EH (cell line): Measurements from ENCODE around the gene POTEJ.
"Not testable (repeated sequence)": the region's sequence is repeated elsewhere in the genome, so short reads cannot be mapped to it uniquely, and the experiment has no call there.

ENCODE experiments used
- DNase-seq: peaks from one replicate; pipeline ENCODE4 v3.0.0-alpha.2; 2015; ENCODE audit warnings: low read depth

Gene POTEJ

DNA sequence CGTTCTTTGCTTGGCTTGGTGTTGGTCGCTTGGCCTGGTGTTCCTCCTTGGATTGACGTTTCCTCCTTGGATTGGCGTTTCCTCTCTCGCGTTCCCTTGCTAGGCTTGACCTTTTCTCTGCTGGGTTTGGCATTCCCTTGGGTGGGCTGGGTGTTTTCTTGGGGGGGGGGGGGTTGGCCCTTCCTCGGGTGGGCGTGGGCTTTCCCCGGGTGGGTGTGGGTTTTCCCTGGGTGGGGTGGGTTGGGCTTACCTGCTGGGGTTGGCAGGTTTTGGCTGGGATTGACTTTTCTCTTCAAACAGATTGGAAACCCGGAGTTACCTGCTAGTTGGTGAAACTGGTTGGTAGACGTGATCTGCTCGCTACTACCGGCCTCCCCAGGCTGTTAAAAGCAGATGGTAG is at the start of gene POTEJ:
POTEJ (plus strand) TSS at position 301 of the 400 bp plus-strand sequence; CDS start at position 394, 93 bp downstream.
- DNase-seq: not testable (repeated sequence)

DNA sequence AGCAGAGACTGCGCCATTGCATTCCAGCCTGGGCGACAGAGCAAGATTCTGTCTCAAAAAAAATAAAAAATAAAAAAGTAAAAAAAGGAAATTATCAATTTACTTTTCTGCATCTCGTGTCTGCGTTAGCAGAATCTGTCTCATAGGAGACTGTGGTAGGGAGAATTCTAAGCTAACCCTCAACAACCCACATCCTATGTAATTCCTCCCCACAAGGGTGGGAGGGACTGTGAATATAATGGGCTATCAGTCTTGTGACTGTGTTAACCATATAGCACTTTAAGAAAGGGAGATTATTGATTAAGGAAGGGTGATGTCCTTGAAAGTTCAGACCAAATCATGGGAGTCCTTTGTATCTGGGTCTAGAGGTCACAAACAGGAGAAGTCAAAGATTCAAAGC is 45.1 kb upstream of the POTEJ start:
- DNase-seq: not testable (repeated sequence)

GRCh38 chr2:130571929-130572328 is 39.3 kb upstream of the POTEJ start:
- DNase-seq: not testable (repeated sequence)

DNA sequence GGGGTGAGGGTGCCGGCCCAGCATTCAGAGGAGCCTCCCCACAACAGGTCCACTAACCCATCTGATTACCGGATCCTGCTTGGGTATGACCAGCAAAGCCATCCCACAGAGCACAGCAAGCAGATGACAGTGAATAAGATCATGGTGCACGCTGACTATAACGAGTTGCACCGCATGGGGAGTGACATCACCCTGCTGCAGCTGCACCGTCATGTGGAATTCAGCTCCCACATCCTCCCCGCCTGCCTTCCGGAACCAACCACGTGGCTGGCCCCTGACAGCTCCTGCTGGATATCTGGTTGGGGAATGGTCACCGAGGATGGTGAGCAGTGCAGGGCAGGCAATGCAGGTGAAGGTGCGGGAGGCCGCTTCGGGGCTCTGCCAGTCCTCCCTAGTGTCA is 37.0 kb upstream of the POTEJ start:
- not testable (repeated sequence) for DNase-seq

GRCh38 chr2:130576209-130576784 is 34.9 kb upstream of the POTEJ start:
- not testable (repeated sequence) for DNase-seq

GRCh38 chr2:130577559-130577958 is 33.7 kb upstream of the POTEJ start:
- DNase-seq: not testable (repeated sequence)

- not testable (repeated sequence) for DNase-seq
These were observed 32.1 kb upstream of the POTEJ start for GRCh38 chr2:130579121-130579520.

- not testable (repeated sequence) for DNase-seq
These were observed 29.7 kb upstream of the POTEJ start for GRCh38 chr2:130581491-130581890.

DNA sequence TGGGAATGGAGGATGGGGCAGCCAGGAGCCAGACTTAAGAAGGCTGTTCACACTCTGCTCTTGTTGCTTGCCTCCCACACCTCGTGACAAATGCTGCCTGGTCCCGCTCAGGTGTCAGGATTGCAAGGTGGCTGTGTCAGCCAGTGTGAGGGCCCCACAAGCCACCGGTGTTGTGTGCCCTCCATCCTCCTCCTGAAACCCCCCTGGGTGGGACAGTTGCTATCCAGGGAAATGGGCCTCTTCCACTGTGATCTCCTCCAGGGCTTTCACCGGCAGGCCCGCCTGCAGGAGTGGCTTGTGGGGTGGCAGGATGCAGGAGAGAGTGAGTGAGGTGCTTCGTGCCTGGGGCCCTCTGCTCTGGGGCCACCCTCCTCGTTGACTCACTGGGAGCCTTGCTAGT is 28.3 kb upstream of the POTEJ start:
- DNase-seq: not testable (repeated sequence)

DNA sequence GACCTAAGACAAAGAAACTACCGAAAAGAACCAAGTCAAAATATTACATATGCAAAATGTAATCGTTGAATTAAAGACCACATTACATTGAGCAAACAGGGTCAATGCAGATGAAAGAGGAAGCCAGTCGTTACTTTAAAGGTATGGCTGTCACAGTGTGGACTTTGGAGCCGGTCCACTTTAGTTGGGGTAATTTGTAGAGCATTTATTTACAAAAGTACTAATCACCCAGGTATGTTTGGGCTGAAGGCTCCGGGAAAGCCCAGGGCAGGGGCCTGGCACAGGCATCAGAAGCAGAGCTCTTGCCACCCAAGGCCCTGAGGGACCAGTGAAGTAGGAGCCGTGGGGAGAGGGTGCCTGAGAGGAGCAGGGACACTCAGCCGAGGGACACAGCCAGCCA is 27.7 kb upstream of the POTEJ start:
- not testable (repeated sequence) for DNase-seq

GRCh38 chr2:130584726-130585125 is 26.5 kb upstream of the POTEJ start:
- DNase-seq: not testable (repeated sequence)

DNA sequence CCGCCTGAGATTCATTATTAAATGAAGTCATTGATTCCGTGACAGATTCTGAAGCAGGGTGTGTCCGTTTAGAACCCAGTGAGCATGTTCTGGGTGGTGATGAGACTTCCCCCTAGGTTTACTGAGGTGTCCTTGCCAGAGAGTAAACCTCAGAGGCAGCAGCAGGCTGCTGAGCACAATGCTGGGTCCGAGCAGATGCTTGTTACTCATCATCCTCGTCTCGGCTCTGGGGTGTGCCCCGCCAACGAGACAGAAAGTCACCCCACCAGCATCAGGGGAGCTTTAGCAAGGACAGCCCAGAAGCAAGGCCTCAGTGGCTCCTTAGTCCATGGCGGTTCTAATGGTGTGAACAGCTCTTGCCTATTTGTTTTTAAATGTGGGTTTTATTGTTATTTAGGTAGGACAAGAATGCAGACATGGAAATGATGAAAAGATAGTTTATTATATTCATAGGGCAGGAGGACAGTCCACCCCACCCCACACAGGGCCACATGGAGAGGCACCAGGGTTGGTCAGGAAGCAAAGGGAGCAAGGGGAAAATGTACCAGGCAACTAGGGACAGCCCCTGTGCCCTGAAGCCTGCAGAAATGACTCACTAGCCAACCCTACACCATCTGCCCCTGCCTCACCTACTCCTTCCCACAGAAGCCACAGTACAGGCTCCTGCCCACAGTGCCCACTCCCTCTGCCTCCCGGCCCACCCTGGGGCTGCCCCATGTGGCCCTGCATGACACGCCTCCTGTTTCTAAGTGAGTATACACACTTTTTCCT is 22.4 kb upstream of the POTEJ start:
- DNase-seq: not testable (repeated sequence)

DNA sequence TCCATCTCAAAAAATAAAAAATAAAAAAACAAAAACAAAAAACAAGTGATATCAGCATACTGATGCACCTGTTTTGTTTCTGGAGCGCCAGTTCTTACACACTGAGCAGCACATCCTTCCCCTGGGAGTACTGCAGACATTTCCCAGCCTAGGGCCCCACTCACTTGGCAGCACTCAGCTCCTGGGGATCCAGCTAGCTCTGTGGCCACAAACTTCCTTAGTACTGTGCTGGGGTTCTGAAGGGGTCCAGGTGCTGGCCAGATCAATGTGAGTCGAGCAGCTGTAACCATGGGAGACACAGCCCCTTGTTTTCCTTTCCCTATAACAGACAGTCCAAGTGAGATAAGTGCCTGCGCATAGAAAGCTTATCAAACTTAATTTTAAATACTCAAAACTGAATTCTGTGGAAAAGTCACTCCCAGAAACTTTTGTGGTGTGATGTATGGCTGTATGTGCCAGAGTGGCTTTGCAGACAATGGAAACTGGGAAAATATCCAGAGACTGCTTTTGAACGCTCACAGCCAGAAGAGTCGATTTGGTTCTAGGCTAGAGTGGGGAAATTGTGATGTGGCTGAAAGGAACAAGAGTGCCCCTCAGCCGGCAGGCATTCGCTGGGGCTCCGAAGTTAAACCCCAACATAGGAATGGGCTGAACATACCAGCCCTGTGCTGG is 20.9 kb upstream of the POTEJ start:
- not testable (repeated sequence) for DNase-seq

GRCh38 chr2:130590842-130591359 is 20.3 kb upstream of the POTEJ start:
- DNase-seq: not testable (repeated sequence)

DNA sequence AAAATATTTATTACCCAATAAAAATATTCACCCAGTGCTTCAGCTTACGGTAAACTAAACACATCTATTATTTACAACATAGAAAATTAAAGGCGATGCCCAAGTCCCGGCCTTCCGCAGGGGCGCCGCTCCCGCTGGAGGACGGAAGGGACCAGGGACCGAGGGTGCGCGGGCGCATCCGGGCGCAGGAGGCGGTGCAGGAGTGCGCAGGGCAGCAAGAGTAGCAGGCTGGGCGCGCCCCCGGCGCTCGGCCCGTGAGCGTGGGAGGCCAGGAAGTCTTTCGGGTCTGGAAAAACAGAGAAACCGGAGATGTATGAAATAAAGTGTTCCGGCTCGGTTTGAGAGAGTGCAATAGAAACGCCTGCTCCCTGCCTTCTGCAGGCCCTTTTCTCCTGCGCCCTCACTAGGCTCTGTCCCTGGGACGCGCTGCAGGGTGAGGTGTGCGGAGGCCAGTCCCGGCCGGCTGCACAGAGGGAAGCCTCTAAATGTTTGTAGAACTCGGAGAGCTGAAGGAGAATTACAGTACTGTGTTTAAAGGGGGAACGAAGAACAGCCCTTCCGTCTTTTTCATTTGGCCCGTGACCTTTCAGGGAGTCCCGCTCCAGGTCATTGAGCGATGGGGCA is 18.3 kb upstream of the POTEJ start:
- DNase-seq: not testable (repeated sequence)

- DNase-seq: not testable (repeated sequence)
These were observed 17.2 kb upstream of the POTEJ start for GRCh38 chr2:130594011-130594410.

- DNase-seq: not testable (repeated sequence)
These were observed 14.5 kb upstream of the POTEJ start for GRCh38 chr2:130596757-130597156.

- not testable (repeated sequence) for DNase-seq
These were observed 13.2 kb upstream of the POTEJ start for GRCh38 chr2:130597994-130598393.

GRCh38 chr2:130598463-130598862 is 12.8 kb upstream of the POTEJ start:
- not testable (repeated sequence) for DNase-seq

- not testable (repeated sequence) for DNase-seq
These were observed 11.8 kb upstream of the POTEJ start, which contains the start of gene CFC1 for GRCh38 chr2:130599393-130599792. TSS of gene CFC1 (minus strand) at chr2:130599575. CDS start at chr2:130599287, 288 bp downstream.

DNA sequence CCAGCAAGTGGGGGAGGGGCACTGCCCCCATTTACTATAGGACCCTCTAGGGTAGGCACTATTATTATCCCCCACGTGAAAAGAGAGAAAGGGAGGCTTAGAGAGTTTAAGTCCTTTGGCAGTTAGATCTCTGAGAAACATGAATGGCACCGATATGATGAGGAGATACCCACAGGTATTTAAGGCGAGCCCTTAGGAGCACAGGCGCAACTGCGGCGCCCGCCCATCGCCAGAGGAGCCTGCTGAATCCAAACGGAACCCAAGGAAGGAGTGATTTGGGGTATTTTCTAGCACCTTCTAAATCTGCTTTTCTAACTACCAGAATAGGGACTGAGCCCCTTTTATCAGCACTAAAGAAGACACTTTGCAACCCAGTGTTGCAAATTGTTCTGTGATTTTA is 11.3 kb upstream of the POTEJ start:
- DNase-seq: not testable (repeated sequence)
